GM23338 (cell line): ENCODE data around the gene LYRM7.
"Not testable (repeated sequence)": the region's sequence is repeated elsewhere in the genome, so short reads cannot be mapped to it uniquely, and the experiment has no call there.

Experiments
- CREB1 ChIP-seq: fragments of 250-450 bp; sonication (Bioruptor Pico); IDR thresholded peaks from 2 replicates; pipeline ENCODE4 v1.5.0; 2020; ENCODE audit warnings: low read depth, mild to moderate bottlenecking, moderate library complexity
- EZH2phosphoT487 ChIP-seq: fragments of 200-600 bp; sonication (generic); IDR thresholded peaks from one replicate; pipeline ENCODE4 v1.8.1; 2018; ENCODE audit warnings: antibody characterized with exemption; ENCODE audit not compliant: unreplicated experiment
- POLR2AphosphoS5 ChIP-seq: IDR thresholded peaks from 2 replicates; pipeline ENCODE4 v1.6.1; 2016; ENCODE audit warnings: antibody characterized with exemption, low read depth
- ZNF331 ChIP-seq: fragments of 250-450 bp; sonication (Bioruptor Pico); IDR thresholded peaks from 2 replicates; pipeline ENCODE4 v1.5.0; 2020; ENCODE audit warnings: low read depth, mild to moderate bottlenecking, moderate library complexity
- TF ChIP-seq, protein P1 (sequence below), 2 experiments: fragments of 200-600 bp in 1 of 2; sonication (generic) in 1 of 2; conservative IDR thresholded peaks; 2 replicates each; pipeline versions ENCODE4 v1.5.1 to v1.6.1; 2016 to 2017; ENCODE audit warnings: antibody characterized with exemption in 2 of 2, low read depth in 2 of 2, mild to moderate bottlenecking in 2 of 2, moderate library complexity in 1 of 2

- not testable (repeated sequence) for TF ChIP-seq EZH2phosphoT487; POLR2AphosphoS5; CREB1 (CRISPR knock-in tag); ZNF331 (CRISPR knock-in tag)
- TF ChIP-seq, protein P1, sequence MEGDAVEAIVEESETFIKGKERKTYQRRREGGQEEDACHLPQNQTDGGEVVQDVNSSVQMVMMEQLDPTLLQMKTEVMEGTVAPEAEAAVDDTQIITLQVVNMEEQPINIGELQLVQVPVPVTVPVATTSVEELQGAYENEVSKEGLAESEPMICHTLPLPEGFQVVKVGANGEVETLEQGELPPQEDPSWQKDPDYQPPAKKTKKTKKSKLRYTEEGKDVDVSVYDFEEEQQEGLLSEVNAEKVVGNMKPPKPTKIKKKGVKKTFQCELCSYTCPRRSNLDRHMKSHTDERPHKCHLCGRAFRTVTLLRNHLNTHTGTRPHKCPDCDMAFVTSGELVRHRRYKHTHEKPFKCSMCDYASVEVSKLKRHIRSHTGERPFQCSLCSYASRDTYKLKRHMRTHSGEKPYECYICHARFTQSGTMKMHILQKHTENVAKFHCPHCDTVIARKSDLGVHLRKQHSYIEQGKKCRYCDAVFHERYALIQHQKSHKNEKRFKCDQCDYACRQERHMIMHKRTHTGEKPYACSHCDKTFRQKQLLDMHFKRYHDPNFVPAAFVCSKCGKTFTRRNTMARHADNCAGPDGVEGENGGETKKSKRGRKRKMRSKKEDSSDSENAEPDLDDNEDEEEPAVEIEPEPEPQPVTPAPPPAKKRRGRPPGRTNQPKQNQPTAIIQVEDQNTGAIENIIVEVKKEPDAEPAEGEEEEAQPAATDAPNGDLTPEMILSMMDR (conservative IDR thresholded peaks at IDR 0.05; ENCODE audit: low read depth in 2 of 2): not testable (repeated sequence)
Measured at GRCh38 chr5:131193897-131194296, 23.2 kb downstream of the LYRM7 start.
